Choroid plexus epithelial cell (primary cell): ENCODE results near the gene TGFB2.

ENCODE experiments used
- DNase-seq: peaks from one replicate; pipeline ENCODE4 v3.0.0-alpha.2; 2010; ENCODE audit warnings: low read depth
- H3K4me3 ChIP-seq: 2 replicates; pipeline ENCODE4 v1.5.1; 2011; ENCODE audit warnings: low read depth, mild to moderate bottlenecking, control low read depth, low read length, moderate library complexity
- TF ChIP-seq, protein P1 (sequence below): conservative IDR thresholded peaks from 2 replicates; pipeline ENCODE4 v1.5.1; 2011; ENCODE audit warnings: low read depth, mild to moderate bottlenecking, control low read depth, inconsistent platforms, low read length, moderate library complexity

The TGFB2 gene

DNA sequence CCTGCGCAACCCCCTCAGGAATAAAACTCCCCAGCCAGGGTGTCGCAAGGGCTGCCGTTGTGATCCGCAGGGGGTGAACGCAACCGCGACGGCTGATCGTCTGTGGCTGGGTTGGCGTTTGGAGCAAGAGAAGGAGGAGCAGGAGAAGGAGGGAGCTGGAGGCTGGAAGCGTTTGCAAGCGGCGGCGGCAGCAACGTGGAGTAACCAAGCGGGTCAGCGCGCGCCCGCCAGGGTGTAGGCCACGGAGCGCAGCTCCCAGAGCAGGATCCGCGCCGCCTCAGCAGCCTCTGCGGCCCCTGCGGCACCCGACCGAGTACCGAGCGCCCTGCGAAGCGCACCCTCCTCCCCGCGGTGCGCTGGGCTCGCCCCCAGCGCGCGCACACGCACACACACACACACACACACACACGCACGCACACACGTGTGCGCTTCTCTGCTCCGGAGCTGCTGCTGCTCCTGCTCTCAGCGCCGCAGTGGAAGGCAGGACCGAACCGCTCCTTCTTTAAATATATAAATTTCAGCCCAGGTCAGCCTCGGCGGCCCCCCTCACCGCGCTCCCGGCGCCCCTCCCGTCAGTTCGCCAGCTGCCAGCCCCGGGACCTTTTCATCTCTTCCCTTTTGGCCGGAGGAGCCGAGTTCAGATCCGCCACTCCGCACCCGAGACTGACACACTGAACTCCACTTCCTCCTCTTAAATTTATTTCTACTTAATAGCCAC is 696 bp downstream of the TGFB2 start:
- peak; percentile 87 for DNase-seq
- TF ChIP-seq, protein P1, sequence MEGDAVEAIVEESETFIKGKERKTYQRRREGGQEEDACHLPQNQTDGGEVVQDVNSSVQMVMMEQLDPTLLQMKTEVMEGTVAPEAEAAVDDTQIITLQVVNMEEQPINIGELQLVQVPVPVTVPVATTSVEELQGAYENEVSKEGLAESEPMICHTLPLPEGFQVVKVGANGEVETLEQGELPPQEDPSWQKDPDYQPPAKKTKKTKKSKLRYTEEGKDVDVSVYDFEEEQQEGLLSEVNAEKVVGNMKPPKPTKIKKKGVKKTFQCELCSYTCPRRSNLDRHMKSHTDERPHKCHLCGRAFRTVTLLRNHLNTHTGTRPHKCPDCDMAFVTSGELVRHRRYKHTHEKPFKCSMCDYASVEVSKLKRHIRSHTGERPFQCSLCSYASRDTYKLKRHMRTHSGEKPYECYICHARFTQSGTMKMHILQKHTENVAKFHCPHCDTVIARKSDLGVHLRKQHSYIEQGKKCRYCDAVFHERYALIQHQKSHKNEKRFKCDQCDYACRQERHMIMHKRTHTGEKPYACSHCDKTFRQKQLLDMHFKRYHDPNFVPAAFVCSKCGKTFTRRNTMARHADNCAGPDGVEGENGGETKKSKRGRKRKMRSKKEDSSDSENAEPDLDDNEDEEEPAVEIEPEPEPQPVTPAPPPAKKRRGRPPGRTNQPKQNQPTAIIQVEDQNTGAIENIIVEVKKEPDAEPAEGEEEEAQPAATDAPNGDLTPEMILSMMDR, result no peak
- peak overlapping the region; percentile 82 for H3K4me3 ChIP-seq

DNA sequence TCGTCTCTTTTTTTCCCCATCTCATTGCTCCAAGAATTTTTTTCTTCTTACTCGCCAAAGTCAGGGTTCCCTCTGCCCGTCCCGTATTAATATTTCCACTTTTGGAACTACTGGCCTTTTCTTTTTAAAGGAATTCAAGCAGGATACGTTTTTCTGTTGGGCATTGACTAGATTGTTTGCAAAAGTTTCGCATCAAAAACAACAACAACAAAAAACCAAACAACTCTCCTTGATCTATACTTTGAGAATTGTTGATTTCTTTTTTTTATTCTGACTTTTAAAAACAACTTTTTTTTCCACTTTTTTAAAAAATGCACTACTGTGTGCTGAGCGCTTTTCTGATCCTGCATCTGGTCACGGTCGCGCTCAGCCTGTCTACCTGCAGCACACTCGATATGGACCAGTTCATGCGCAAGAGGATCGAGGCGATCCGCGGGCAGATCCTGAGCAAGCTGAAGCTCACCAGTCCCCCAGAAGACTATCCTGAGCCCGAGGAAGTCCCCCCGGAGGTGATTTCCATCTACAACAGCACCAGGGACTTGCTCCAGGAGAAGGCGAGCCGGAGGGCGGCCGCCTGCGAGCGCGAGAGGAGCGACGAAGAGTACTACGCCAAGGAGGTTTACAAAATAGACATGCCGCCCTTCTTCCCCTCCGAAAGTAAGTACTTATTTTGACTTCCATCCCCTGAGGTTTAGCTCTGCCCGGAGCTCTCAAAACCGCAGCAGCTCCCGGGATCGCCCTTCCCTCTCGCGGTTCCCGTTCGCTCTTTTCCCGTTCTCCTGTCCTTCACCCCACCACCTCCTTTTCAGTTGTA is 1.5 kb downstream of the TGFB2 start:
- H3K4me3 ChIP-seq, result peak overlapping the region; percentile 82
- DNase-seq, result no peak
- TF ChIP-seq, protein P1, result no peak

DNA sequence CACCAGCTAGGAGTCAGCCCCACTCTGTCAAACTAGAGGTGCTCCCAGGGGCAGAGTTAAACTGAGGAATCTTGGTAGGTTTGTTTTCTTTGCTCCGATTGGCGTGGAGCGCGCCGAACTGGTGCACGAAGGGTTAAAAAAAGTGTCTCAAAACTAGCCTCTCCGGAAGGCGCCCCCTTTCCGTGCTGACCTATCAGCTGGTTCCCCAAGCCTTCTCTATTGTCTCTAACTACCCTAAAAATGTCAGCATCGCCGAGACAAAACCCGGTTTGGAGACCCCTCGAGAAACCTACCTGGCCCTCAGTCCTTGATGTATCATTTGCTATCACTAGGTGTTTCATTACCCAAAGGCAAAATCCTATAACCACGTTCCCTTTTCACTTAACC is 2.2 kb downstream of the TGFB2 start:
- peak overlapping the region; percentile 82 for H3K4me3 ChIP-seq
- peak; percentile 78 for DNase-seq
- TF ChIP-seq, protein P1, result peak; percentile 8

DNA sequence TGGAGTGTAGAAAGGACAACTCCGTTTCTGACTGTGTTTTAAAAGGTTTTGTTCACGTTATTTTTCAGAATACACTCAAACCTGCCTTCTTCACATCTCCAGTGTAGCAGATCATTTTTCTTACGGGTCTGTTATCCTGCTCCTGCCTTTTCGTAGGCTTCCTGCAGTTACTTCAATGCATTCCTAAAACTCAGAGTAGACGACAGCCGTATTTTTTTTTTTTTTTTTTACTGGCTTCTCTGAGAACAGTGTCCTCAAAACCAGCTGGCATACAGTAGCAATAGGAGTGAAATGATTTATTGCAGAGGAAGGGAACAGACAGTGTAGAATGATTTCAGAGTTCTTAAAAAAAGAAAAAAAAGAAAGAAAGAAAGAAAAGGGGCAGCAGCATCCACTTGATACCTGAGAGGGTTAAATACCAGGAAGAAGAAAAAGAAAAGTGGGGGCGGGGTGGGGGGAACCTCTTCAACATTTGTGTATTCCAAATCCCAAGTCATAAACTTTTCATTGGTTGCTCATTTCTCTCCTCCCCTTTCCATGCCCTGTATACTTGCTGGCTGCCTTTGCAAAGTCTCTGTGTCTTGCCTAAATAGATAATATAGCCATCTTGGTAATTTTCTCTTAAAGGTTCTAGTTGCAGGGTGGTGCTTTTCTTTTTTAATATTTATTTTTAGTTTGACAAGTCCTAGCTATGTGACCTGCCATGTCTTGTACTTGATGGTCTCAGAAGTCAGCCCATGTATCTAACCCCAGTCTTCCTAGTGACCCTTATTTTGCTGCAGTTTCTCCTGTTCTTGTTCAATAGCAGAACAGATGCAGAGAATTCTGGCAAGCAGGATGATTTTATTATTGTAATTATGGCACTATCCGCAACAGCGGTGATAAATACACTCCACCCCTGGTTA is 2.8 kb downstream of the TGFB2 start:
- DNase-seq, result peak; percentile 94
- H3K4me3 ChIP-seq, result peak overlapping the region; percentile 82
- TF ChIP-seq, protein P1, result no peak

DNA sequence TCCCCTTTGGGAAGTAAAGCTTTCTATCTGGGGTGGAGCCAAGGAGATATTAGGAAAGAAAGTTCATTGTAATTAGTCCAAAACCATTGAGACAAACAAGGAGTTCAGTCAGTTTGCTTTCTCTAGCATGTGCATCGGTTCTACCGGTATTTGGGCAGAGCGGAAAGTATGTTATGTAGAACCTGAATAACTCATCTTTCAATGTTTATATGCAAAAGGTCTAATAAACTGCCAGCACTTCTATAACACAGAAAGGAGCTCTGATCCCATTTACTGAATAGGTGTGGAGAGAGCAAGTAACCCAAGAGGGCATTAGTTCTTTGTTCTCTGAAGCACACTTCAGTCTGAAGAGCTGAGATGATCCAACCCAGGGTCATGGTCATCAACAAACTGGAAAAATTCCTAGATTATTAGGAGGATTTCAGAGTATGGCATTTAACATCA is 3.5 kb downstream of the TGFB2 start:
- no peak for DNase-seq
- TF ChIP-seq, protein P1, result no peak
- H3K4me3 ChIP-seq, result peak overlapping the region; percentile 82

DNA sequence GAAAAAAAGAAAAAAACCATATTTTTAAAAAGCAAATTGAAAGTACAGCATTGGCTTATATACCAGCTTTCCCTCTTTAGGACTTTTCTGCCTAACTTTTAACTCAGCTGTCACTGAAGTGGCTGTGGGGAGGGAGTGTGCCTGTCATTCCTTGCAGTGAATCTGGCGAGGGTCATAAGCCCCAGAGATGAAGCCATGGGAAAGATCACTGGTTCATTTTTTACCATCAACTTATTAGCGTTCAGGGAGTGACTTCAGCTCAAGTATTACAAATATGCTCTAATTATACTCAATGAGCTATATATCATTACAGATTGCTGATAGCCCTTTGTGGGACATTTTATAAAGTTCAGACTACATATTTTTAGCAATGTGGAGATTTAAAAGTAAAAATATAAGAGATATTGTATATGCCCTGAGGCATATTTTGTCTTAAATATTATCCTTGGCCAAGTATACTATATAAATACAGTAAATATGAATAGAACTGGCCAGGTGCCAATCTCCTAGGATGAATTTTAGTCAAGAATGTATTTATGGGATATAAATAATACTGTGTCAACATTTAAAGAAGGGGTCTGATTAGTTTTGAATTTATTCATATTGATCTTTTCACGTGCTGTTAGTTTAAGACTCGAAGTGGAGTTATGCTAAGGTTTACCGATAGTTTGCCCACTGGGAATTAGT is 4.4 kb downstream of the TGFB2 start:
- DNase-seq, result no peak
- TF ChIP-seq, protein P1, result no peak
- H3K4me3 ChIP-seq, result peak overlapping the region; percentile 82
